ENCODE data around the gene VPS25.
"Not testable (repeated sequence)": the region's sequence is repeated elsewhere in the genome, so short reads cannot be mapped to it uniquely, and the experiment has no call there.

The VPS25 gene

GRCh38 chr17:42768006-42768405, 5.2 kb upstream of the VPS25 start:
- DNase-seq (ENCODE audit: low read depth), result not testable (repeated sequence)

- DNase-seq (ENCODE audit: low read depth), result not testable (repeated sequence)
Measured at GRCh38 chr17:42769964-42770363, 3.3 kb upstream of the VPS25 start.

GRCh38 chr17:42772945-42773289, 332 bp upstream of the VPS25 start:
- DNase-seq (ENCODE audit: low read depth), result no peak

- DNase-seq (ENCODE audit: low read depth), result no peak
Measured at GRCh38 chr17:42774066-42774745, 957 bp downstream of the VPS25 start.

- DNase-seq (ENCODE audit: low read depth), result no peak
Measured at GRCh38 chr17:42775534-42776098, 2.4 kb downstream of the VPS25 start.

- no peak for DNase-seq (ENCODE audit: low read depth)
Measured at GRCh38 chr17:42778570-42778969, 5.3 kb downstream of the VPS25 start.

- DNase-seq (ENCODE audit: low read depth), result no peak
Measured at GRCh38 chr17:42779304-42779935, 6.2 kb downstream of the VPS25 start.

GRCh38 chr17:42779936-42780850, 6.9 kb downstream of the VPS25 start, which contains the start of gene WNK4:
TSS of gene WNK4 (plus strand) at chr17:42780610. CDS start at chr17:42780699, 89 bp downstream.
- DNase-seq (ENCODE audit: low read depth), result no peak

- no peak for DNase-seq (ENCODE audit: low read depth)
Measured at GRCh38 chr17:42780851-42781638, 7.8 kb downstream of the VPS25 start.

GRCh38 chr17:42781639-42782165, 8.5 kb downstream of the VPS25 start:
- no peak for DNase-seq (ENCODE audit: low read depth)

- no peak for DNase-seq (ENCODE audit: low read depth)
Measured at GRCh38 chr17:42782166-42783061, 9.2 kb downstream of the VPS25 start.

GRCh38 chr17:42783062-42783790, 10.0 kb downstream of the VPS25 start:
- no peak for DNase-seq (ENCODE audit: low read depth)

GRCh38 chr17:42783791-42784138, 10.5 kb downstream of the VPS25 start:
- DNase-seq (ENCODE audit: low read depth), result no peak

- no peak for DNase-seq (ENCODE audit: low read depth)
Measured at GRCh38 chr17:42784409-42784808, 11.2 kb downstream of the VPS25 start.

GRCh38 chr17:42784811-42785592, 11.8 kb downstream of the VPS25 start:
- DNase-seq (ENCODE audit: low read depth), result no peak

- DNase-seq (ENCODE audit: low read depth), result no peak
Measured at GRCh38 chr17:42787266-42787665, 14.0 kb downstream of the VPS25 start.

- DNase-seq (ENCODE audit: low read depth), result no peak
Measured at GRCh38 chr17:42791948-42792347, 18.7 kb downstream of the VPS25 start.

GRCh38 chr17:42792545-42792944, 19.3 kb downstream of the VPS25 start:
- DNase-seq (ENCODE audit: low read depth), result no peak

- DNase-seq (ENCODE audit: low read depth), result no peak
Measured at GRCh38 chr17:42795061-42795460, 21.8 kb downstream of the VPS25 start.

Data from activated T-cell treated with anti-CD3 and anti-CD28 coated beads for 48 hours (primary cell).